LNCAP (cell line): ENCODE data around the gene CYBRD1.

ENCODE experiments used
- TF ChIP-seq, protein P1 (sequence below): fragments of 450-650 bp; IDR thresholded peaks from 2 replicates; pipeline ENCODE4 v1.5.1; 2017; ENCODE audit warnings: mild to moderate bottlenecking

Gene CYBRD1

GRCh38 chr2:171520471-171520870, 1.8 kb upstream of the CYBRD1 start:
- TF ChIP-seq, protein P1, sequence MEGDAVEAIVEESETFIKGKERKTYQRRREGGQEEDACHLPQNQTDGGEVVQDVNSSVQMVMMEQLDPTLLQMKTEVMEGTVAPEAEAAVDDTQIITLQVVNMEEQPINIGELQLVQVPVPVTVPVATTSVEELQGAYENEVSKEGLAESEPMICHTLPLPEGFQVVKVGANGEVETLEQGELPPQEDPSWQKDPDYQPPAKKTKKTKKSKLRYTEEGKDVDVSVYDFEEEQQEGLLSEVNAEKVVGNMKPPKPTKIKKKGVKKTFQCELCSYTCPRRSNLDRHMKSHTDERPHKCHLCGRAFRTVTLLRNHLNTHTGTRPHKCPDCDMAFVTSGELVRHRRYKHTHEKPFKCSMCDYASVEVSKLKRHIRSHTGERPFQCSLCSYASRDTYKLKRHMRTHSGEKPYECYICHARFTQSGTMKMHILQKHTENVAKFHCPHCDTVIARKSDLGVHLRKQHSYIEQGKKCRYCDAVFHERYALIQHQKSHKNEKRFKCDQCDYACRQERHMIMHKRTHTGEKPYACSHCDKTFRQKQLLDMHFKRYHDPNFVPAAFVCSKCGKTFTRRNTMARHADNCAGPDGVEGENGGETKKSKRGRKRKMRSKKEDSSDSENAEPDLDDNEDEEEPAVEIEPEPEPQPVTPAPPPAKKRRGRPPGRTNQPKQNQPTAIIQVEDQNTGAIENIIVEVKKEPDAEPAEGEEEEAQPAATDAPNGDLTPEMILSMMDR: no peak

DNA sequence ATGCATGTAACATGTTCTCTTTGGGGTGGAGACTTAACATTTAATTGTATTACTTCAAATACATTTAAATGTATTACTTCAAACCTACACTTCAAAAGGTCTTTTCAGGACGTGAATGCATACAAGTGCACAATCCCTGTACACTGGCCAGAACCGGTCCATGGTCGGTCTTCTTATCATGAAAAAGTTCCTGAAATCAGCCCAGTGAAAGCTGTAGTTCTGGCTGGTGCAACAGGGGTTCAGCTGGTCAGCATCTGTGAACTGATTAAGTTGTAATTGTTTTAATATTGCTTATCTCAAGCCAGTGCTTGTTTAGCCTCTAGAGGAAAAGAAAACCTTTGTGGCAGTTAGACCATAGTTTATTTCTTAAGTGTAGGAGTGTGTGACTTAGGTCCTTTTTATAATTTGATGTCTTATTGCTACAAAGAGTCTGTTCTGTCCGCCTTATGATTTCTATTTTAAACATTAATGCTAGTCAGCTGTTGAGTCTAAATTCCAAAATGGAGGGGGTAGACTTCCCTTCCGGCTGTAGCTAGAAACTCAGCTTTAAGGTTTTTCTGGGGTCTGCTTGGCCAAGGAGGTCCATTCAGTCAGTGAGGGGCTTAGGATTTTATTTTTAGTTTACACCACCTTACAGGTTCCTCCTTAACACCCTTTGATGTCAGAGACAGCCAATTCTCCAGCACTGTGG, 768 bp upstream of the CYBRD1 start:
- TF ChIP-seq, protein P1: no peak

GRCh38 chr2:171522788-171523087, 464 bp downstream of the CYBRD1 start:
- TF ChIP-seq, protein P1: no peak

DNA sequence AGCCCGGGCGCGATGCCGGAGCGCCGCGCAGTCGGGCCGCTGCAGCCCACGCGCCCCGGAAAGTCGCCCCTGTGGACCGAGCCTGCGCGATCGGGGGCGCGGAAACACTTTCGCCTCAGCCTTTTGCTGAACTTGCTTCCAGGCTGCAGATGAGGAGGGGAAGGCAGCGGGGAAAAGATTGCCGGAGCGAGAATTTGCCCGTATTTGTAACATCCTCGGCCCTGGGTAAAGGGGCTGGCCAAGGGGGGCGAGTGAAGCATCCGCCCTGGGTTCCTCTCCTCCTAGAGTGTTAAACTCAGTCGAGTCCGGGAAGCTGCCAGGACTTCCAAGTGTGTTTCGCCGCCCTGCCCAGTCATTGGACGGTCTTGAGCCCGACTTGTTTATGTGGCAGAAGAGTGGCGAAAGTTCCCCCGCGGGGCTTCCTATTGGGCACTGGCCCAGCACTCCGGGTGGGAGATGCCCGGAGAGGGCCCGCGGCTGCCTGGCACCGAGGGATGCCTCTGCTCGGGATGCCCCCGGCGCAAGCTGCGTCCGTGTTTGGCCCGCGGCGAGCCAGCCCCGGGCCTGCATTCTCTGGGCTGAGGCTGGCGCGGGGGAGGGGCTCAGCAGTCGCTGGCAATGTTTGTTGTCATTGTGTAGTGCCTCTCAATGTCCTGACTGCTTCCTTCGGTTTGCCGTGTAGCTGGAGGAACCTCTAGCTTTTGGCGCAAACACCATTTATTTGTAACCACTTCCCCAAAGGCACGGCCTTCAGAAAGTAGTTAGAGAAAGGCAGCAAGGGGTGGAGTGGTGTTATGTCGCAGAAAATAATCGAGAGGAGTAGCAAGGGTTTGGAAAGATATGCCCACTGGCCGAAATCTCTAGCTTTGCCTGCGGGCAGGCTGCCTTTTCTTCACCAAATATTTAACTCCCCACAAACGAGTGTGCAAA, 1.1 kb downstream of the CYBRD1 start:
- TF ChIP-seq, protein P1: no peak

GRCh38 chr2:171524018-171524401, 1.7 kb downstream of the CYBRD1 start:
- TF ChIP-seq, protein P1: no peak

DNA sequence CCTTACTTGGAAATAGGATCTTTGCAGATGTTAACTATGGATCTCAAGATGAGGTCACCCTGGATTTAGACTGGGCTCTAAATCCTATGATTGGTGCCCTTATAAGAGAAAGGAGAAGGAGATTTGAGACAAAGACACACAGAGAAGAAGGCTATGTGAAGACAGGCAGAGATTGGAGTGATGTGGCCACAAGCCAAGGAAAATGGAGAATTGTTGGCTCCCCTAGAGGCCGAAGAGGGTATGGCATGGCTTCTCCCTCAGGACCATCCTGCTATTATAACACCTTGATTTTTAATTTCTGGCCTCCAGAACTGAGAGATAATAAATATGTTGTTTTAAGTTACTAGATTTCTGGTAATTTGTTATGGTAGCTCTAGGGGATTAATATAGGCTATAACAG, 7.6 kb downstream of the CYBRD1 start:
- TF ChIP-seq, protein P1: peak; percentile 43

DNA sequence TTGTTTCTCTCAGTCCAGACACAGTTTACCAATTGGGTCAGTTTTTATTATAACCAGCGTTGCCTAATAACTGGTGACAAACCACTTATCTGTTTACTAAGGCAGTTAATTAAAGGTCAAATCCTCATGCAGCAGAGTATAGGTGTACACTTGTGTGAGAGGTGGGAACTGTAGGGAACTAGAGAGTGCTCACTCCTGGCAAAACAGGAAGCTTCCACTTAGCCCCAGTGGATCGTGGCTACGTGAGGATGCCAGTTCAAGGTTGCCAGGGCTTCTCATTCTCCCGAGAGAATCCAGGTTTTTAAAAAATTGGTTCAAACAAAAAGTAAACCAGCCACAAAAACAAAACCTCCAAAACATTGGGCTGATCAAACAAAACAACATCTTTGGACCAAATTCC, 8.1 kb downstream of the CYBRD1 start:
- TF ChIP-seq, protein P1: no peak
